Endodermal cell (in vitro differentiated cells): ENCODE measurements around the gene BNC2. TPM values are rescaled to one million over a fixed set of nuclear protein-coding genes. Genes with fewer than 3 reads are reported as not detected.

Experiments
- DNase-seq: peaks from one replicate; pipeline ENCODE4 v3.0.0-alpha.2; 2017
- H3K27ac ChIP-seq: 2 replicates; pipeline ENCODE4 v1.5.1; 2013; ENCODE audit warnings: mild to moderate bottlenecking, low read depth, low read length, moderate library complexity
- H3K27me3 ChIP-seq: 2 replicates; pipeline ENCODE4 v1.6.1; 2013; ENCODE audit warnings: mild to moderate bottlenecking, low read length, moderate library complexity; ENCODE audit not compliant: insufficient read depth, control insufficient read depth, poor library complexity, severe bottlenecking
- H3K36me3 ChIP-seq: 2 replicates; pipeline ENCODE4 v1.7.0; 2013; ENCODE audit warnings: mild to moderate bottlenecking, low read length, moderate library complexity; ENCODE audit not compliant: control insufficient read depth, insufficient read depth
- H3K4me1 ChIP-seq: one replicate; pipeline ENCODE4 v1.7.0; 2013; ENCODE audit warnings: low read length; ENCODE audit not compliant: control insufficient read depth, insufficient read depth
- H3K4me3 ChIP-seq: 2 replicates; pipeline ENCODE4 v1.5.1; 2013; ENCODE audit warnings: mild to moderate bottlenecking, low read length, moderate library complexity
- H3K9ac ChIP-seq: 2 replicates; pipeline ENCODE4 v1.6.1; 2013; ENCODE audit warnings: mild to moderate bottlenecking, low read length, moderate library complexity; ENCODE audit not compliant: poor library complexity, severe bottlenecking; ENCODE audit errors: extremely low read depth
- H3K9me3 ChIP-seq: 2 replicates; pipeline ENCODE4 v1.6.1; 2013; ENCODE audit warnings: mild to moderate bottlenecking, low read length, moderate library complexity; ENCODE audit not compliant: control insufficient read depth
- H3K27ac Mint-ChIP-seq: 2 replicates; pipeline ENCODE4 v1.8.0; 2020; ENCODE audit warnings: mixed read lengths
- H3K27me3 Mint-ChIP-seq: 2 replicates; pipeline ENCODE4 v1.8.0; 2021; ENCODE audit warnings: mild to moderate bottlenecking, mixed read lengths; ENCODE audit not compliant: insufficient read depth
- H3K36me3 Mint-ChIP-seq: 2 replicates; pipeline ENCODE4 v1.8.0; 2020; ENCODE audit warnings: low read depth, mixed read lengths
- H3K4me1 Mint-ChIP-seq: 2 replicates; pipeline ENCODE4 v1.8.0; 2020; ENCODE audit warnings: mixed read lengths
- H3K4me3 Mint-ChIP-seq: 2 replicates; pipeline ENCODE4 v1.8.0; 2020; ENCODE audit warnings: mild to moderate bottlenecking, moderate library complexity, mixed read lengths
- H3K9me3 Mint-ChIP-seq: 2 replicates; pipeline ENCODE4 v1.8.0; 2020; ENCODE audit warnings: mild to moderate bottlenecking, mixed read lengths
- WGBS, 2 experiments: methylation state at CpG; one replicate each; pipeline versions ENCODE4 v1.1.5 to v1.1.7; 2013; ENCODE audit warnings: missing lambda C conversion rate in 2 of 2, mixed read lengths in 1 of 2; ENCODE audit not compliant: insufficient coverage in 1 of 2, insufficient read length in 1 of 2; 5-methylcytosine and 5-hydroxymethylcytosine counted together
- total RNA-seq, 2 donors: library from RNA; stranded (reverse); fragmentation: NEBNext Ultra II Directional in 1 of 2; extraction: Animal tissue kit (Norgen Biotek cat#: 25700) in 1 of 2; gene quantifications; 2 replicates in 1 of 2; 3 replicates in 1 of 2; pipeline ENCODE4 v1.2.1, GENCODE V29; 2021
- TF ChIP-seq, protein P1 (sequence below): fragments of 200-600 bp; sonication (generic); conservative IDR thresholded peaks from 2 replicates; pipeline ENCODE4 v1.5.0; 2021; ENCODE audit warnings: antibody characterized with exemption, mild to moderate bottlenecking

The BNC2 gene
- total RNA-seq, 2 donors from 2014 or later, result 3.0 to 10.5 TPM

DNA sequence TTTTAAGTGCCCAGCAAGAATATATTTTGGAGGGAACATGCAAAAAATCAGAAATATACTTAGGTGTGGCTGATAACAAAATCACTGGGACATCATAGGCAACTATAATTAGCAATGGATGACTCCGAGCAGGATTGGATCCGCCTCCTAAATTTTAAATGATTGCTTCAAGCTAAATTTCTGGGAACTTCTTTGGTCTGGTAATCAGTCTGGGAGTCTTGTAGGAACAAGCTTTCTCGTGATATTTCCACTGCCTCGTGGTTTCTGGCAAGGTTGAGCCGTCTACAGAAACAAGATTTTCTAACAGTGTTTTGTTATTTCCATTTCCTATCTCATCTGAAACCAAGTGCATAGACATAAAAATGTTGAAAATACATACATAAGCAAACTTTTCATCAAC, 232.6 kb downstream of the BNC2 start:
- Histone ChIP-seq H3K36me3 (no peaks in the 10 kb centered on the region), H3K9ac (no peak overlapping the region), H3K4me3 (no peak overlapping the region), H3K4me1 (no peaks in the 10 kb centered on the region), H3K27me3 (no peaks in the 10 kb centered on the region), H3K9me3 (no peaks in the 10 kb centered on the region), H3K27ac (no peak overlapping the region)
- 92 to 94% methylated on average over 5 of the region's 5 CpGs for WGBS, 2 experiments
- Mint-ChIP-seq H3K36me3 (no peaks in the 10 kb centered on the region), H3K9me3 (no peaks in the 10 kb centered on the region), H3K4me3 (no peak overlapping the region), H3K4me1 (no peaks in the 10 kb centered on the region), H3K27ac (no peak overlapping the region), H3K27me3 (no peaks in the 10 kb centered on the region)
- no peak for DNase-seq
- TF ChIP-seq, protein P1, sequence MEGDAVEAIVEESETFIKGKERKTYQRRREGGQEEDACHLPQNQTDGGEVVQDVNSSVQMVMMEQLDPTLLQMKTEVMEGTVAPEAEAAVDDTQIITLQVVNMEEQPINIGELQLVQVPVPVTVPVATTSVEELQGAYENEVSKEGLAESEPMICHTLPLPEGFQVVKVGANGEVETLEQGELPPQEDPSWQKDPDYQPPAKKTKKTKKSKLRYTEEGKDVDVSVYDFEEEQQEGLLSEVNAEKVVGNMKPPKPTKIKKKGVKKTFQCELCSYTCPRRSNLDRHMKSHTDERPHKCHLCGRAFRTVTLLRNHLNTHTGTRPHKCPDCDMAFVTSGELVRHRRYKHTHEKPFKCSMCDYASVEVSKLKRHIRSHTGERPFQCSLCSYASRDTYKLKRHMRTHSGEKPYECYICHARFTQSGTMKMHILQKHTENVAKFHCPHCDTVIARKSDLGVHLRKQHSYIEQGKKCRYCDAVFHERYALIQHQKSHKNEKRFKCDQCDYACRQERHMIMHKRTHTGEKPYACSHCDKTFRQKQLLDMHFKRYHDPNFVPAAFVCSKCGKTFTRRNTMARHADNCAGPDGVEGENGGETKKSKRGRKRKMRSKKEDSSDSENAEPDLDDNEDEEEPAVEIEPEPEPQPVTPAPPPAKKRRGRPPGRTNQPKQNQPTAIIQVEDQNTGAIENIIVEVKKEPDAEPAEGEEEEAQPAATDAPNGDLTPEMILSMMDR, result no peak

DNA sequence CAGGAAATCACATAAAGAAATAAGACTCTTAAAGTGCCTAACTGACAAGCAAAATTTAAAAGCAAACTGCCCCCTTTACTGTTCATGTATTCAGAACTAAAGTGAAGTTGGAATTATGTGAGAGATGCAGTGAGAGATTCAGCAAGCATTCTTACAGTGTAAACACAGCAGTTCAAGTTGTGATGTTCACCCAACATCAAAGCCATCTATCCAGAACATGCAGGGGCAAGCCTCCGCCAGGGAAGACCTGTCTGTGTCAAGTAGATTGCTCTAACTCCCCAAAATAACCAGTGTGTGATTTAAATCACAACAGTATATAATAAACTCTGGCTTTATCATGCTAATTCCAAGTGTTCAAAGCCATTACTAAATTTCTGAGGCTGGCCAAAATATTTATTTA, 233.3 kb downstream of the BNC2 start:
- Histone ChIP-seq H3K27ac (no peak overlapping the region), H3K4me3 (no peak overlapping the region), H3K27me3 (no peaks in the 10 kb centered on the region), H3K4me1 (no peaks in the 10 kb centered on the region), H3K9ac (no peak overlapping the region), H3K9me3 (no peaks in the 10 kb centered on the region), H3K36me3 (no peaks in the 10 kb centered on the region)
- Mint-ChIP-seq H3K9me3 (no peaks in the 10 kb centered on the region), H3K4me3 (no peak overlapping the region), H3K27me3 (no peaks in the 10 kb centered on the region), H3K4me1 (no peaks in the 10 kb centered on the region), H3K27ac (no peak overlapping the region), H3K36me3 (no peaks in the 10 kb centered on the region)
- DNase-seq, result no peak
- WGBS, 2 experiments, result 80 to 91% methylated on average over 1 of the region's 1 CpG
- TF ChIP-seq, protein P1, result no peak

DNA sequence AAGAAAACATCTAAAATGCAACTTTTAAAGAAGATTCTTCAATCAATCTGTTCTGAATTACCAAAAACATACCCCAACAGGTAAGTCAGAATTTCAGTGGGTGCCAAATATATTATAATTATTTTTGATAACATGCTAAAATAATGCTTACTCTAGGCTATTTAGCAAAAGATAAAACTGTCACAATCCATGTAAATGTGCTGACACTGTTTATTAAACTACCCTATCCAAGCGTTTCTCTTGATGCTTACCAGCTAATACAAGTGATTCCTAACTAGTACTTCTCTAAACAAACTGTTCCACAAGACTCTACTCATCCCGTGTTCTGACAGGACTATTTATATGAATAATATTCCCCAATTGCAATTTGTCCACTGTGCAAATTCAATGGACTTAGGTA, 236.7 kb downstream of the BNC2 start:
- no peaks in the 10 kb centered on the region for H3K9me3 Mint-ChIP-seq
- no peaks in the 10 kb centered on the region for H3K36me3 ChIP-seq
- H3K4me1 ChIP-seq, result no peaks in the 10 kb centered on the region
- no peaks in the 10 kb centered on the region for H3K4me1 Mint-ChIP-seq
- H3K27ac ChIP-seq, result no peak overlapping the region
- no peaks in the 10 kb centered on the region for H3K27me3 Mint-ChIP-seq
- no peak for DNase-seq
- TF ChIP-seq, protein P1, result no peak
- no peaks in the 10 kb centered on the region for H3K36me3 Mint-ChIP-seq
- WGBS, 2 experiments, result 95 to 100% methylated on average over 2 of the region's 2 CpGs
- no peaks in the 10 kb centered on the region for H3K9me3 ChIP-seq
- H3K27me3 ChIP-seq, result no peaks in the 10 kb centered on the region
- H3K27ac Mint-ChIP-seq, result no peak overlapping the region
- H3K9ac ChIP-seq, result no peak overlapping the region
- no peak overlapping the region for H3K4me3 Mint-ChIP-seq
- no peak overlapping the region for H3K4me3 ChIP-seq
